Loucy (cell line): Measurements from ENCODE around the gene POU2AF2.
"Not testable (repeated sequence)": the region's sequence is repeated elsewhere in the genome, so short reads cannot be mapped to it uniquely, and the experiment has no call there.

Experiments used
- H2AFZ ChIP-seq: fragments of 200-600 bp; sonication (generic); 2 replicates; pipeline ENCODE4 v1.6.0; 2016; ENCODE audit warnings: antibody characterized with exemption, mild to moderate bottlenecking, low read length, moderate library complexity
- H3F3A ChIP-seq: fragments of 200-600 bp; 2 replicates; pipeline ENCODE4 v1.6.0; 2016; ENCODE audit warnings: antibody characterized with exemption, low read depth, mild to moderate bottlenecking
- H3K27me3 ChIP-seq: fragments of 200-600 bp; sonication (generic); 2 replicates; pipeline ENCODE4 v1.6.1; 2014; ENCODE audit warnings: low read length, mild to moderate bottlenecking; ENCODE audit not compliant: insufficient read depth, poor library complexity, severe bottlenecking
- H3K36me3 ChIP-seq: fragments of 200-600 bp; sonication (generic); 2 replicates; pipeline ENCODE4 v1.6.1; 2016; ENCODE audit warnings: low read length; ENCODE audit not compliant: insufficient read depth
- H3K4me1 ChIP-seq: fragments of 200-600 bp; sonication (generic); 2 replicates; pipeline ENCODE4 v1.5.1; 2014; ENCODE audit warnings: low read length, mild to moderate bottlenecking; ENCODE audit not compliant: insufficient read depth, poor library complexity, severe bottlenecking
- H3K4me2 ChIP-seq: fragments of 200-600 bp; sonication (generic); 2 replicates; pipeline ENCODE4 v1.6.0; 2014; ENCODE audit warnings: antibody characterized with exemption, low read length, low read depth, mild to moderate bottlenecking; ENCODE audit not compliant: poor library complexity, severe bottlenecking
- H3K4me3 ChIP-seq: fragments of 200-600 bp; sonication (generic); 2 replicates; pipeline ENCODE4 v1.5.1; 2014; ENCODE audit warnings: low read length, mild to moderate bottlenecking, mixed read lengths; ENCODE audit not compliant: poor library complexity, severe bottlenecking
- H3K79me2 ChIP-seq: fragments of 200-600 bp; sonication (generic); 2 replicates; pipeline ENCODE4 v1.6.1; 2014; ENCODE audit warnings: low read length; ENCODE audit not compliant: insufficient read depth
- H3K9ac ChIP-seq: fragments of 200-600 bp; sonication (generic); 2 replicates; pipeline ENCODE4 v1.6.0; 2014; ENCODE audit warnings: mild to moderate bottlenecking, low read depth, low read length, moderate library complexity; ENCODE audit not compliant: poor library complexity, severe bottlenecking
- H3K9me2 ChIP-seq: fragments of 200-600 bp; sonication (generic); replicated peaks from 2 replicates; pipeline ENCODE4 v1.6.1; 2016; ENCODE audit warnings: low read depth, low read length, mixed read lengths
- H3K9me3 ChIP-seq: fragments of 200-600 bp; sonication (generic); 2 replicates; pipeline ENCODE4 v1.6.1; 2014; ENCODE audit warnings: mild to moderate bottlenecking, antibody characterized with exemption, low read length, low read depth; ENCODE audit not compliant: insufficient read depth
- H4K20me1 ChIP-seq: fragments of 200-600 bp; sonication (generic); 2 replicates; pipeline ENCODE4 v1.6.0; 2014; ENCODE audit warnings: antibody characterized with exemption, low read length, mild to moderate bottlenecking; ENCODE audit not compliant: insufficient read depth, poor library complexity, severe bottlenecking
- CTCF ChIP-seq: fragments of 200-600 bp; sonication (generic); conservative IDR thresholded peaks from 2 replicates; pipeline ENCODE4 v1.5.1; 2014; ENCODE audit warnings: mild to moderate bottlenecking, antibody characterized with exemption, low read length
- EZH2phosphoT487 ChIP-seq: fragments of 200-600 bp; IDR thresholded peaks from 2 replicates; pipeline ENCODE4 v1.6.1; 2018; ENCODE audit warnings: antibody characterized with exemption, mild to moderate bottlenecking, moderate library complexity, borderline replicate concordance

The POU2AF2 gene

GRCh38 chr11:111310723-111311122 lies 65.2 kb downstream of the POU2AF2 start:
- H3K4me2 ChIP-seq, result no peak overlapping the region
- TF ChIP-seq CTCF, result no peak
- TF ChIP-seq EZH2phosphoT487, result no peak
- no peak overlapping the region for H3K9ac ChIP-seq
- no peaks in the 10 kb centered on the region for H3K79me2 ChIP-seq
- H3K4me3 ChIP-seq, result no peak overlapping the region
- no peaks in the 10 kb centered on the region for H3K27me3 ChIP-seq
- H3F3A ChIP-seq, result no peaks in the 10 kb centered on the region
- no peak overlapping the region for H2AFZ ChIP-seq
- H3K9me3 ChIP-seq, result no peaks in the 10 kb centered on the region
- no peaks in the 10 kb centered on the region for H3K9me2 ChIP-seq
- no peaks in the 10 kb centered on the region for H4K20me1 ChIP-seq
- H3K36me3 ChIP-seq, result no peaks in the 10 kb centered on the region
- H3K4me1 ChIP-seq, result no peaks in the 10 kb centered on the region

GRCh38 chr11:111312076-111312475 lies 66.6 kb downstream of the POU2AF2 start:
- no peaks in the 10 kb centered on the region for H4K20me1 ChIP-seq
- H3K27me3 ChIP-seq, result no peaks in the 10 kb centered on the region
- H3K4me3 ChIP-seq, result no peak overlapping the region
- H3K4me2 ChIP-seq, result no peak overlapping the region
- no peak overlapping the region for H3K9ac ChIP-seq
- no peaks in the 10 kb centered on the region for H3F3A ChIP-seq
- TF ChIP-seq CTCF (no peak), EZH2phosphoT487 (no peak)
- no peaks in the 10 kb centered on the region for H3K36me3 ChIP-seq
- no peaks in the 10 kb centered on the region for H3K4me1 ChIP-seq
- no peak overlapping the region for H2AFZ ChIP-seq
- no peaks in the 10 kb centered on the region for H3K9me2 ChIP-seq
- no peaks in the 10 kb centered on the region for H3K79me2 ChIP-seq
- no peaks in the 10 kb centered on the region for H3K9me3 ChIP-seq

- Histone ChIP-seq H3K4me3 (no peak overlapping the region), H3K9ac (no peak overlapping the region), H3K9me2 (no peaks in the 10 kb centered on the region), H3K9me3 (no peaks in the 10 kb centered on the region), H3K4me2 (no peak overlapping the region), H3K36me3 (no peaks in the 10 kb centered on the region), H3F3A (no peaks in the 10 kb centered on the region), H4K20me1 (no peaks in the 10 kb centered on the region), H3K27me3 (no peaks in the 10 kb centered on the region), H3K4me1 (no peaks in the 10 kb centered on the region), H2AFZ (no peak overlapping the region), H3K79me2 (no peaks in the 10 kb centered on the region)
- TF ChIP-seq EZH2phosphoT487 (no peak), CTCF (no peak)
Observed at GRCh38 chr11:111319296-111319695, 73.8 kb downstream of the POU2AF2 start.

GRCh38 chr11:111320199-111320598 lies 74.7 kb downstream of the POU2AF2 start:
- not testable (repeated sequence) for H3K4me2 ChIP-seq, H3K4me3 ChIP-seq, H3K27me3 ChIP-seq, H3K9ac ChIP-seq, H3K9me2 ChIP-seq, H3K36me3 ChIP-seq, H3K4me1 ChIP-seq, H3F3A ChIP-seq, H4K20me1 ChIP-seq, H3K9me3 ChIP-seq, H3K79me2 ChIP-seq, H2AFZ ChIP-seq
